GM12873 (cell line): ENCODE results near the gene POLD1.

Experiments used
- TF ChIP-seq, protein P1 (sequence below): IDR thresholded peaks from 2 replicates; pipeline ENCODE4 v1.5.1; 2012; ENCODE audit warnings: low read depth, mild to moderate bottlenecking, moderate library complexity, low read length, control low read depth; ENCODE audit not compliant: insufficient read depth; ENCODE audit errors: missing control alignments

The POLD1 gene

GRCh38 chr19:50459067-50459456 lies 74.9 kb downstream of the POLD1 start:
- TF ChIP-seq, protein P1, sequence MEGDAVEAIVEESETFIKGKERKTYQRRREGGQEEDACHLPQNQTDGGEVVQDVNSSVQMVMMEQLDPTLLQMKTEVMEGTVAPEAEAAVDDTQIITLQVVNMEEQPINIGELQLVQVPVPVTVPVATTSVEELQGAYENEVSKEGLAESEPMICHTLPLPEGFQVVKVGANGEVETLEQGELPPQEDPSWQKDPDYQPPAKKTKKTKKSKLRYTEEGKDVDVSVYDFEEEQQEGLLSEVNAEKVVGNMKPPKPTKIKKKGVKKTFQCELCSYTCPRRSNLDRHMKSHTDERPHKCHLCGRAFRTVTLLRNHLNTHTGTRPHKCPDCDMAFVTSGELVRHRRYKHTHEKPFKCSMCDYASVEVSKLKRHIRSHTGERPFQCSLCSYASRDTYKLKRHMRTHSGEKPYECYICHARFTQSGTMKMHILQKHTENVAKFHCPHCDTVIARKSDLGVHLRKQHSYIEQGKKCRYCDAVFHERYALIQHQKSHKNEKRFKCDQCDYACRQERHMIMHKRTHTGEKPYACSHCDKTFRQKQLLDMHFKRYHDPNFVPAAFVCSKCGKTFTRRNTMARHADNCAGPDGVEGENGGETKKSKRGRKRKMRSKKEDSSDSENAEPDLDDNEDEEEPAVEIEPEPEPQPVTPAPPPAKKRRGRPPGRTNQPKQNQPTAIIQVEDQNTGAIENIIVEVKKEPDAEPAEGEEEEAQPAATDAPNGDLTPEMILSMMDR: no peak

DNA sequence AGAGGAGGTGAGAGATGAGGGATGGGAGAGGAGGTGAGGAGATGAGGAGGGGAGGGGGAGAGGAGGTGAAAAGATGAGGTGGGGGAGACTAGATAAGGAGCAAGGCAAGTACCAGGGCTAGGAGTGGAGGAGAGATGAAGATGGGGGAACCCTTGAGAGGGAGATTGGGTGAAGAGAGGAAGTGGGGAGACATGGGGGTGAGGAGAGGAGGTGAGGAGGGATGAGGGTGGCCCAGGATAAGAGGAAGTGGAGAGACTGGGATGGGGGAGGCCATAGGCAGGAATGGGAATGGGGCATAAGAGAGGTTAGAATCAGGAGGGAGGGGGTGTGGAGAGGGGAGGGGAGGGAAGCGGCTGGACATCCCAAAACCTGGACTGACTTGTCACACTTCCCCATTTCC lies 75.5 kb downstream of the POLD1 start:
- TF ChIP-seq, protein P1: no peak

- TF ChIP-seq, protein P1: peak; percentile 45
Observed at GRCh38 chr19:50460161-50460765, 76.1 kb downstream of the POLD1 start.

- TF ChIP-seq, protein P1: peak; percentile 93
Observed at GRCh38 chr19:50461066-50461875, 77.1 kb downstream of the POLD1 start.

GRCh38 chr19:50462970-50463369 lies 78.8 kb downstream of the POLD1 start:
- TF ChIP-seq, protein P1: no peak

DNA sequence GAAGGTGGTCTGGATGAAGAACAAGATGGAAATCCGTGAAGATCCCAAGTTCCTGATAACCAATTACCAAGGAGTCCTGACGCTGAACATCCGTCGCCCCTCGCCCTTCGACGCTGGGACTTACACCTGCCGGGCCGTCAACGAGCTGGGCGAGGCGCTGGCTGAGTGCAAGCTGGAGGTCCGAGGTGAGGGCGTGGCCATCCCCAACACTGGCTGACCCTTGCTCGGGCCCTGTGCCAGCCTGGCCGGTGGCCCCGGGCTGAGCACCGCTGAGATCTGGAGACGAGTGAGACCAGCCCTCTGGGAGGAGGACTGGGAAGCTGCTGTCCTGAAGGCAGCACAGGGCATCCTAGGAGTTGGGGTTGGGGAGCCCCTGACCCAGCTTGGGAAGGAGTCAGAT lies 80.2 kb downstream of the POLD1 start:
- TF ChIP-seq, protein P1: no peak

DNA sequence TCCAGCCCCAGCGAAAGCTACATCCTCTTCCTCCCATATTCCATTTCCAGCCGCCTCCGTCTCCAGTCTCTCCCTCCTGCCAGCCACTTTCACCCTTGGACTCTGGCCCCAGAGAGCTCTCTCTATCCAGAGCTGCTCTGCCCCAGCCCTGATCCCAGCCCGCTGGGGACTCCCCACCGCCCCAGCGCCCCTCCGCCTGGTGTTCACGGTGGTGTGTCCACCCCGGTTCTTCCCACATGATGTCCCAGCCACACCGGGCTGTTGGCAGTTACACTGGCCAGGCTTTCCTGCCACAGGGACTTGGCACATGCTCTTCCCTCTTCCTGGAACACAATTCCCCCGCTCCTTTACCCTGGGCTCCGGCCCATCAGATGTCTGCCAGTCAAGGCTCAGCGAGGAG lies 80.9 kb downstream of the POLD1 start:
- TF ChIP-seq, protein P1: no peak
